ENCODE results near the gene PAPOLG. TPM values are rescaled to one million over a fixed set of nuclear protein-coding genes. Genes with fewer than 3 reads are reported as not detected.

The PAPOLG gene
- total and polyA plus RNA-seq, 9 of the 15 experiments (the other 6 are each of a cell fraction or from before 2014, with no cell fraction given): 3.9 to 16.3 (median 10.0) TPM

- no peak overlapping the region for H3K9ac ChIP-seq (ENCODE audit: insufficient read depth in 1 of 2, low read depth in 2 of 2, low read length in 2 of 2)
- no peaks in the 10 kb centered on the region for H3K79me2 ChIP-seq (ENCODE audit: control insufficient read depth, insufficient read depth, low read length)
- no peaks in the 10 kb centered on the region for H3K4me1 ChIP-seq (replicated peaks in 1 of 2; ENCODE audit: control insufficient read depth in 2 of 2, insufficient read depth in 2 of 2, low read length in 2 of 2)
- no TSS peak for BruUV-seq (replicated peaks)
- ChIA-PET POLR2A (interaction anchor here (1.0 to 1.7 kb wide), 2 partner anchors 7 to 12 kb away, joined by 4 read pairs; no protein-coding TSS in a partner anchor), CTCF (ENCODE audit: low intra/inter-chr PET ratio) (no interaction called here)
- H3K36me3 ChIP-seq (ENCODE audit: control insufficient read depth, insufficient read depth, low read length): no peaks in the 10 kb centered on the region
- DNase-seq (ENCODE audit: extremely low read depth in 1 of 4, low spot score in 3 of 4): no peak
- no peak overlapping the region for H3K27ac ChIP-seq (ENCODE audit: extremely low read depth, low read depth, low read length)
- no peaks in the 10 kb centered on the region for H3K27me3 ChIP-seq (ENCODE audit: control insufficient read depth in 2 of 2, insufficient read depth in 2 of 2, low read length in 2 of 2)
- ATAC-seq: no peak
- 23% methylated on average over 2 of the region's 2 CpGs for WGBS (ENCODE audit: insufficient coverage, low coverage, missing lambda C conversion rate)
- H4K20me1 ChIP-seq (replicated peaks; ENCODE audit: control insufficient read depth, insufficient read depth, low read length): no peaks in the 10 kb centered on the region
- H3K9me1 ChIP-seq (ENCODE audit: control insufficient read depth, insufficient read depth, low read length): no peaks in the 10 kb centered on the region
- no peak overlapping the region for H3K4me2 ChIP-seq (ENCODE audit: insufficient read depth, low read length)
- no peak overlapping the region for H2AFZ ChIP-seq (ENCODE audit: low read depth, low read length)
- H3K9me3 ChIP-seq (replicated peaks; ENCODE audit: control insufficient read depth, insufficient read depth, low read depth, low read length): no peaks in the 10 kb centered on the region
- no peak for FAIRE-seq
- in situ Hi-C loops (cut with MboI): no loop called here
- H3K4me3 ChIP-seq: no peak overlapping the region
- intact Hi-C loops (cut with micrococcal nuclease): no loop called here
- TF ChIP-seq BRCA1 (IDR thresholded peaks at IDR 0.05): no peak
- no peak for TF ChIP-seq BRCA1 (CRISPR knock-in tag; IDR thresholded peaks at IDR 0.05)
- TF ChIP-seq DEAF1 (CRISPR knock-in tag; IDR thresholded peaks at IDR 0.05): no peak
- TF ChIP-seq ZBTB11 (CRISPR knock-in tag; IDR thresholded peaks at IDR 0.05): no peak
- no peak for TF ChIP-seq ZBTB8A (IDR thresholded peaks at IDR 0.05; ENCODE audit: partially characterized antibody)
- no peak for TF ChIP-seq RBM34 (IDR thresholded peaks at IDR 0.05; ENCODE audit: borderline replicate concordance, insufficient read depth, low read length)
- no peak for TF ChIP-seq ETS1 (conservative IDR thresholded peaks at IDR 0.05; ENCODE audit: control insufficient read depth, low read depth, low read length)
- TF ChIP-seq ZNF282 (CRISPR knock-in tag; IDR thresholded peaks at IDR 0.05): no peak
- no peak for TF ChIP-seq SRSF7 (optimal IDR thresholded peaks at IDR 0.05; ENCODE audit: low read depth, low read length)
- TF ChIP-seq FOXP1 (CRISPR knock-in tag; IDR thresholded peaks at IDR 0.05): no peak
- TF ChIP-seq USF1 (CRISPR knock-in tag; IDR thresholded peaks at IDR 0.05): no peak
- TF ChIP-seq ZNF184 (CRISPR knock-in tag; IDR thresholded peaks at IDR 0.05): no peak
Measured at GRCh38 chr2:60844105-60844504, 88.0 kb downstream of the PAPOLG start.
